Activated CD4-positive, alpha-beta T cell treated with anti-CD3 and anti-CD28 coated beads, Interleukin-2, Interleukin-6, amounts not matched to agents 100 ng/mL and 50 ng/mL, durations not matched to agents 16 hours and 8 hours (primary cell): ENCODE results near the gene GCN1.

Source experiments
- DNase-seq: peaks from one replicate; pipeline ENCODE4 v3.0.0-alpha.2; 2020

GCN1 gene

DNA sequence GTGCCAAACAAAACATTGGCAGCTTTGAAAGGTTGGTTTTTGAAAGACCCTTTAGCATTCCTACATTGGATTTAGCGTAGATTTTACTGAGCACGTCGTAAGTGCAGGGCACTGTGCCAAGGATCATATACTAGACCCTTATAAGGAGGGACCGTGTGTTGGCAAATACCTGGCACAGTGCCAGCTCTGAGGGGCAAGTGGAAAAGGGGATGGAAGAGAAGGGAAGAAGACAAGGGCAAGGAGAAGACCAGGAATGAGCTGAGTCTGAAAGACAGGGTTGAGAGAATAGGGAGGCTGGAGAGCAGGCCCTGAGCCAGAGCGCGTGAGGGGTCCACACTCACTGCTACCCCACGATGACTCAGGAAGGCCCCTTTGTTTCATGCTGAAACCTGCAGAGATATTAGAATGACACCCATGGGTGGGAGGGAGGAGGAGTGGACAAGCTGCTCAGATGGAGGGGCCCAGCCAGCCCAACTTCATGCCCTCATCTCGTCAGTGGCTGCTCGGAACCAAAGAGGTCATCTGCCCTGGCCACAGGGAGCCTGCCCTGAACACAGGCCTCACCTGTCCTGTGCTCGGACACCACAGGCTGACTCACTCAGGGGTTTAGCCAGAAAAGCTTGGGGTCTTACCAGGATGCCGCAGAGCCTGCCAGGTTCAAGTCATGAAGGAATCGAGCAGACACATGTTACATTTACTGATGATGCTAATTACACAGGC is 103.0 kb downstream of the GCN1 start:
- no peak for DNase-seq

DNA sequence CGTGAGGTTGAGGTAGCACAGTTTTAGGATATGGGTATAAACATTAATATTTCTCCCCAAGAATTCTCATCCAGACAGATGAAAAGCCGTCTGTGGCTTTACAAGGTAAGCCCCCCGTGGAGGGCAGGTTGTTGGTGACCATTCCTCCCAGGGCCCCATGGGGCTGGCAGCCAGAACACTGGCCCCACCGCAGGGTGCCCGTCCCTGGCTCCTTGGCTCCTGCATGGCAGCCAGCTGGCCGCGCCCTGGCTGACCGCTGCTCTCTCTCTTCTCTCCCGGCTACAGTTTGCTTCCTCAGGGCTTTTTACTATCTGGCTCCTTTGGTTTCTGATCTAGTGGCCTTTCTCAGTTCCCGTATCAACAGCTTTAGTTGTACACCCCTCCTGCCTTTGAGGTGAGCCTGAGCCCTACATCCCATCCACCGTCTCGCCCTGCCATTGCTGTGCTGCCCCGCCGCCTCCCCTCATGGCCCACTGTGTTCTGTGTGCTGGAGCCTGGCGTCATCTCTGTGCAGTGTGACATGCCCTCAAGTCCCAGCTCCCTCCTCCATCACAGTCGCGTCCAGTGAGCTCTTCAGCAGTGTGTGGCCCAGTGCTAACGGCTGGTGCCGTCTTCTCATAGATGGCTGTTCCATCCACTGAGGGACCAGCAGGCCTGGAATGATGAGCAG is 103.8 kb downstream of the GCN1 start:
- DNase-seq, result no peak

DNA sequence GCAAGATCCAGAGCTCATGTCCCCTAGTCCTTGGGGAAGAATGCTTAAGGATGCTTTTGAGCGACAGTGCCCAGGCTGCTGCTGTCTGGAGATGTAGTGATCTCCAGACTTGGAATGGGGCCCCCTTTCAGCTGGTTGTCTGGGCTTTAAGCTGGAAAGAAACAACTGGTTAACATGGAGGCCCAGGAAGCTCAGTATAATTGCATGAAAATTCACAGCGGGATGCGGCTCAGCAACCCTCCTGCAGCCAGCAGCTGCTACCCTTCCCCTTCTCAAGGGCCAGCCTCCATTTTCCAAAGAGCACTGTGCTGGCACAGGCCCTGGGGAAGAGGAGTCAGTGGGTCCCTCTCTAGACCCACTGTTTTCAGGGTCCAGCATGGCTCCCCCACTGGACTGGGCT is 104.3 kb downstream of the GCN1 start:
- DNase-seq, result no peak

DNA sequence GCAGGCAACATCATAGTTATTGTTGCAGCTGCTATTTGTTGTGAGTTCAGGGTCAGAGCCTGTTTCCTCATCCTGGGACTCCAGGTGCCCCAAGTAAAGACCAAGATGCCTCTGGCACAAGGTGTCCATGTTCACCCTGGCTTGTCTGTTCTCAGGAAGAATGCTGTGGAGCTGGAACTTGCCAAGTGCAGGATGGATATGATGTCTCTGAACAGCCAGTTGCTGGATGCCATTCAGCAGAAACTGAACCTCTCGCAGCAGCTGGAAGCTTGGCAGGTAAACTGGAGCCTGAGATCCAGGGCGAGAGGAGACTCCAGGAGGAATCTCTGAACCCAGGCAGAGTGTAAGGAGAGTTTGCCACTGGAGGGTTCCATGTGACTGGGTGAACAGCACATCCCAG is 104.7 kb downstream of the GCN1 start:
- no peak for DNase-seq

DNA sequence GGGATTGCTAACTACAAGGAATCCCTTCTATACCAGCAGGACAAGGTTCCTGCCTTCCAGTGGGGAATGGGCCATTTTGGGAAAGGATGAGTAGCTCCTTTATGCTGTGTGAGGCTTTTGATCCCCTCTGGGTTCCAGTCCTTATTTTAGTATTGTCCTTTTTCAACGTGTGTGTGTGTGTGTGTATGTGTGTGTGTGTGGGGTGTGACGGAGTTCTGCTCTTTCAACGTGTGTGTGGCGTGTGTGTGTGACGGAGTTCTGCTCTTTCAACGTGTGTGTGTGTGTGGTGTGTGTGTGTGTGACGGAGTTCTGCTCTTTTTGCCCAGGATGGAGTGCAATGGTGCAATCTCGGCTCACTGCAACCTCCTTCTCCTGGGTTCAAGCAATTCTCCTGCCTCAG is 105.4 kb downstream of the GCN1 start:
- no peak for DNase-seq

DNA sequence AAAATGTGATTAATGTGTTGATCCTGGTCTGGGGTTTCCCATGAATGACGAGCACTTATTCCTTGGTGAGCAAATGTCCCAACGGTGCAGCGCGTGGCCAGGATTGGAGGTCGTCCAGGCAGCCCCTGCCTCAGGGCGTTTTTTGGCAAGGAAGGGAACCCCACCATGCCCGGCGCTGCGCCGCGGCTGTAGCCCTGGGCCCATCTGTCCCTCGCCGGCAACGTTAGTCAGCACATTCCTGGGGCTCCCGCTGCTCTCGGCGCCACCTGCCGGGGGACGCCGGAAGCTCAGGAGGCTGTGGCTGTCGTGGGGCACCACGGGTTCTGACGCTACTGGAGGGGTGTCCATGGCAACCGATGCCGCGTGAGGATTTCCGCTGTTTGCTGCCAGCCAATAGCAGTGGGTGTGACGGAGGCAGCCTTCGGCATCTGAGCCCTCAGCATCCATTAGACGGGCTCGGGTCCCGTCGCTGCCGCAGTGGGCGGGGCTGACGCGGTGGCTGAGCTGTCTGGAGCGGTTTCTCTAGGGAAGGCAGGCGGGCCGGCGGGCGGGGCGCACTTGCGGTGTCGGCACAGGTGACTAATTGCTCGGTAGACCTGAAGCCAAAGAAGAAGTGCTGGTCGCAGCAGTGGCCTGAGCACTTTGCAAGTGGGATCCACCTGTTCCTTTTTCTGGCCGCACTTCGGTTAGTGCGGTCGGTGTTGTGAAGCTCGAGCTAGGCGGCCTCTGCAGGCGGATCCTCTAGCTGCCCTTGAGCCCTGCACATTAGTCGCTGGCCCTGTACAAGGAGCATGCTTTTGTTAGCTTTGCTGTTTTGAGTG is 107.5 kb downstream of the GCN1 start:
- DNase-seq, result peak; percentile 100

DNA sequence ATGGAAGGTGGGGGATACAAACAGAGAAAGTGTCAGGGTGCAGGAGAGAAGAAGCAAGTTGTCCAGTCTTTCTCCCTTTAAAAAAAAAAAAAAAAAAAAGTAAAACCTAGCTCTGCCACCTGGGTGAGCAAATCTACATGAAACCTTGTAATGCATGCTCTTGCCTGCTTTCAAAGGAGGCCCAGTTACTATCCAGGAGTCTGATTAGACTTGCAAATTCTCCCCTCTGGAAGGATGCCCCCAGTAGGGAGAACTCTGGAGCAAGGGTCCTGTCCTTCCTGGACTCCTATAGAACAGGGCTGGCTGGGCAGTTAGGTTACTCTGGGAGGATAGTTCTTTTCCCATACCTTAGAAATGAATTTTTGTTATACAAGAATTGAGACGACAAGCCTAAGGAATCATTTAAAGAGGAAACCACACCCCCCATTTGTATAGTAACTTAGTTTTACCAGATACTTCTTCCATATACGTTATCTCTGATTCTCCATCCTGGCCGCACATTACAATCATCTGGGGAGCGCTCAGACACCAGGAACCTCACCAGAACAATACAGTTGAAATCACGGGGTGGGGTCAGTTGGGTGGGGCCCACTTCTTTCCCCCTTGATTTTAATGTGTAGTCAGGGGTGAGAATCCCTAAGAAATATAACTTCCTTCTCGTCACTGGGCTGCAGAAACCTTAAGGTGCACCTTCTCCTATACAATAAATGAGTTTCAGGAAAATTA is 108.4 kb downstream of the GCN1 start:
- DNase-seq, result no peak

DNA sequence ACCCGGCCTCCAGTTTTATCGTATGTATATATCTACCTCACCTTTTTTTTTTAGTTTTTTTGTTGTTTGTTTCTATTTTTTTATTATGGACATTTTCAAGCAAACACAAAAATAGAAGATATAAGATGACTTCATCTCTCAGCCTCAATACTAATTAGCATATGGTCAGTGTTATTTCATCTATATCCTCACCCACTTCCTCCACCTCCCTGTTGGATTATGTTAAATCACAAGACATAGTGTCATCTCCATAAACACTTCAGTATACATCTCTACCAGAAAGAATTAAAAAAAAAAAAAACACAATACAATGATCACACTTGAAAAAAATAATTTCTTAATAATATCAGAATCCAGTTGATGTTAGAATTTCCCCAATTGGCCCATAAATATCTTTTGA is 112.9 kb downstream of the GCN1 start:
- no peak for DNase-seq

DNA sequence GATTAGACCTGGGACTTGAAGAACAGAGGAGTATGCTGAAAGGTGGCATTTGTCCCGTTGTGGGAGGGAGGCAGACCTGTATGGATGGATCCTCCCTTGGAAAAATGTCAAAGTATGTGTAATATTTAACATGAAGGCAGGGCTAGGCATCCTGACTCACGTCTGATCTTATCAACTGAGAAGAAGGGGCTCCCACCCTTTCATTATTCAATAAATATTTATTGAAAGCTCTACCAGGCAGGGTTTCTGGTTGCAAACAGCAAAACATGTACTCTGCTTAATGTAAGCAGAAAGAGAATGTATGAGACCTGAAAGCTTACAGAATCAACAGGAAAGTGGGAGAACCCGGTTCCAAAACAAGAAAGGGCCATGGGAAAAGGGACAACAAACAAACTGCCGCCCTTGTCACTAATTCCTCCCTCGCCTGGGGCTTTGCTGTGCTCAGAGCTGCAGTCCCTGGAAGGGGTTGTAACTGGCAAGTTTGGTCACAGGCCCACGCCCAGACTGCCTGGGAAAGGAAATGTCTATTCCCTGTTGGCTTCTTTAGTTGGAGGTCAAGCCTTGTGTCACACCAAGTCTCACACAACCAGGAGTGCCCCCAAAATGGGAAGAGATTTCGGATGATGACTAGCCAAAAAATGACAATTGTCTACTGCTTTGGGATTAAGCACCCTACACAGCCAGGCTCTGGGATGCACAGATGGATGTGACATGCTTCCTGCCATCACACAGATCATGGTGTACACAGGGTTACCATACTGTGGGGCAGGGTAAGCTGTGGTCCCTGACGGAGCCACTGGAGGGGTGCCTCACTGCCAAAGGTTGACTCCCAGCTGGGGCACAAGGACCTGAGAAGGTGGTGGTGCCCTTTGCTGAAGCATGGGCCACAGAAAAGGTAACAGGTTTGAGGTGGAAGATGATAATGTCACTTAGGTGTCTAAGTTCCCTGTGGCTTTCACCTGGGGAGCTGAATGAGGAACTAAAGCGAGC is 114.8 kb downstream of the GCN1 start:
- no peak for DNase-seq

DNA sequence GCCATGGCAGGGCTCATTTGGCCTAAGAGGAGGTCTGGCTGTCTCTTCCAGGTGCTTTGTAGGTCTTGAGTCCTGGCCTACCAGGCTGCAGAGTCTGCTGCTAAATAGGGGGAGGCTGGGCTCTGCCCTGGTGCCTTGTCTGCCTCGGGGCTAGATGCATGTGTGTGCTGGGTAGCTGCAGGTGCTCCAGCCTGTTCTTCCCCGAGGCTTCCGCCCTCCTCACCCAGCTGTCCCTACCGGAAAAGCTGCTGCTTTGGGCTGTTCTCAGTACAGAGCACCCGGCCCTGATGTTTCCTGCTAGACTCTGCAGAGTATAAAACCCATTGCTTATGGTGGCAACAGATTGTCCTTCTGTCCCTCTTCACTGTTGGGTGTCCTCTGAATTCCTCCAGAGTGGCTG is 115.6 kb downstream of the GCN1 start:
- no peak for DNase-seq

DNA sequence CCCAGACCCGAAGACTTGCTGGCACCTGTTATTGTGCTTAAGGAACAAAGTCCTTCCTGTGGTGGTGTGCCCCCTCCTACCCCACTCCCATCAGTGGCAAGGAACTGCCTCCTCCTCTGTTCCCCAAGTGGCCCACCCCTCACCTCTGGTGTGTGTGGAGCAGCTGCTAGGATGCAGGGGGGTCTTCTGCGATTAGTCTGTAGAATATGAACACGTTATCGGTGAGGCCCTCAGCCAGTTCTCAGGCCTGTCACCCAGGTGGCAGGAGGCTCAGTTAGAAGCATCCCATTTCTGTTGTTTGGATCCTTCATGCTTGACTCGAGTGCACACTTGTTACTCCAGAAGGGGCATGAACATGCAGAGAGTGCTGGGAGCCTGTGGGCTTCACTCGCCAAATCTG is 117.3 kb downstream of the GCN1 start:
- DNase-seq, result no peak
